Suprapubic skin (tissue), 4 donors: ENCODE measurements around the gene CEP43. TPM values are rescaled to one million over a fixed set of nuclear protein-coding genes. Genes with fewer than 3 reads are reported as not detected.

Source experiments
- DNase-seq, 2 donors: peaks; one replicate each; pipeline ENCODE4 v3.0.0-alpha.2; 2019; ENCODE audit warnings: low spot score in 2 of 2
- H3K27ac ChIP-seq: fragments of 200-600 bp; sonication (generic); one replicate; pipeline ENCODE4 v1.5.1; 2019
- H3K27me3 ChIP-seq: fragments of 200-600 bp; sonication (generic); one replicate; pipeline ENCODE4 v1.5.1; 2019
- H3K36me3 ChIP-seq: fragments of 200-600 bp; sonication (generic); one replicate; pipeline ENCODE4 v1.5.1; 2019
- H3K4me1 ChIP-seq: fragments of 200-600 bp; sonication (generic); one replicate; pipeline ENCODE4 v1.5.1; 2019
- H3K4me3 ChIP-seq: fragments of 200-600 bp; sonication (generic); one replicate; pipeline ENCODE4 v1.5.1; 2019; ENCODE audit warnings: mild to moderate bottlenecking
- H3K9me3 ChIP-seq: fragments of 200-600 bp; sonication (generic); one replicate; pipeline ENCODE4 v1.5.1; 2019
- EP300 ChIP-seq: sonication (generic); formaldehyde crosslinking; IDR thresholded peaks from one replicate; pipeline ENCODE4 v1.6.1; 2017; ENCODE audit warnings: antibody characterized with exemption
- POLR2A ChIP-seq, 2 donors: fragments of 450-650 bp; IDR thresholded peaks; one replicate each; pipeline ENCODE4 v1.6.1; 2017; ENCODE audit warnings: antibody characterized with exemption in 2 of 2, mild to moderate bottlenecking in 2 of 2, moderate library complexity in 2 of 2
- POLR2AphosphoS5 ChIP-seq, 3 donors: sonication (generic); formaldehyde crosslinking; IDR thresholded peaks; one replicate each; pipeline ENCODE4 v1.6.1; 2017; ENCODE audit warnings: antibody characterized with exemption in 3 of 3
- WGBS: methylation state at CpG from one replicate; pipeline ENCODE4 v1.1.5; 2018; 5-methylcytosine and 5-hydroxymethylcytosine counted together
- total RNA-seq, 4 donors: library from RNA; depleted of rRNA; stranded (reverse); fragments of >200 nt; gene quantifications; one replicate each; pipeline ENCODE4 v1.1.0, GENCODE V29; 2016
- TF ChIP-seq, protein P1 (sequence below), 2 donors: fragments of 200-600 bp in 1 of 2; fragments of 450-650 bp in 1 of 2; sonication (generic) in 1 of 2; IDR thresholded peaks; one replicate each; pipeline ENCODE4 v1.5.1; 2016 to 2019; ENCODE audit warnings: antibody characterized with exemption in 2 of 2, mild to moderate bottlenecking in 1 of 2, moderate library complexity in 1 of 2

CEP43 gene
- total RNA-seq, 4 donors from 2014 or later, result 7.8 to 21.3 (median 11.2) TPM

DNA sequence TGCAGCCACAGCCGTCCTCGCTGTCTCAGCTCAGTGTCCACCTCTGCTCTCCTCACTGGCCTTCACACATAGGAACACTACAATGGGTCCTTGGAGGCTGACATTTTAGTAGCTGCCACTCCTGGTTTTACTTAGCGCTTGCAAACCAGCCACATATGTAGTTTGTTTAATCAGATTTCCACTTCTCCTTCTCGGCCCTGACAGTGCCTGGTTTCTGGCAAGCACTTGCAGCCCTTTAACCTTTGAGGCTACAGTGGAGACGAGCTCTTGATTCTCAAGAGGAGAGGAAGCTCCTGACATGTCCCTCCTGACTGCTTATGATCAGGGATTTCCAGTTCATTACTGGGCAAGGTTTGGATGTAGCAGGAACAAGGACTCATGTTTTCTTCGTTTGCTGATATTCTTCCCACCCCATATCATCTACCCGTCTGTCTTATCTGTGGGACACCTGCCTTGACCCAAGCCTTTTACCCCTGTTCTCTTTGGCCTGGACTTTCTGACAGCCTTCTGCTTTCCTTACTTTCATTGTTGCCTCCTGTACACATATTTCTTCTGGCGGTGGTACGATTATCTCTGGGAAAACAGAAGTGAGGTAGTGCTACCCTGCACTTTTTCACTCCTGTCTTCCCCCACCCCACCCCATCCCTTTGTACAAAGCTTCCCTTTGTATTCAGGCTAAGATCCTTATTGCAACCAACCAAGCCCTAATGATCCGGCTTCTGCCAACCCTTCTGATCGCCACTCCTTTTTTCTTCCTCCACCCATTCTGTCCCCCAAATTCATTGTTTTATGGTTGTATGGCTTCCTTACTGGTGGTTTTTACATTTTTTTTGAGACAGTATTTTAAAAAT is 31.2 kb downstream of the CEP43 start:
- no peak overlapping the region for H3K4me3 ChIP-seq
- DNase-seq, result no peak
- 78% methylated on average over 11 of the region's 11 CpGs for WGBS

DNA sequence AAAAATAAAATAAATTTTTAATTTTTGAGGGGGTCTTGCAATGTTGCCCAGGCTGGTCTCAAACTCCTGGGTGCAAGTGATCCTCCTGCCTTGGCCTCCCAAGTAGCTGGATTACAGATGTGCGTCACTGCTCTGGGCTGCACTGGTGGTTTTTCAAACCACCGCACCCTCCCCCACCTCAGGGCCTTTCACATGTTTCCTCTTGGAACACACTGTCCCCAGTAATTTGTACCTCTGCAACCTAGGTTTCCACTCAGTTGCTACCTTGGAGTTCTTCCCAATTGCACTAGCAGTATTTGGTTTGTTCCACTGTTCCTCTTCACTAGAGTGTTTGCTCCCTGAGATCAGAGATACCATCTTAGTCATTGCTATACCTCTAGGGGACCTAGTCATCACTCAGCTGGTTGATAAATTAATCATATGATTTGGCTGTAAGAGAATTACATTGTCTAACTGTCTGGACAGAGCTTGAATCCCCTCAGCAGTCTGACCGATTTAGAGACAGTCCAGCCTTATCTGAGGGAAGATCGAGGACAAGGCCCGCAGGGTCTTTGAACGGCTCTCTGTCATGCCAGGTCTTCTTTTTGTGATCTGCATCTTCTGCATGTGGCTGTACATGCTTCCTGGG is 32.0 kb downstream of the CEP43 start:
- no peaks in the 10 kb centered on the region for H3K9me3 ChIP-seq
- no peak overlapping the region for H3K4me3 ChIP-seq
- no peak for DNase-seq
- TF ChIP-seq, protein P1, sequence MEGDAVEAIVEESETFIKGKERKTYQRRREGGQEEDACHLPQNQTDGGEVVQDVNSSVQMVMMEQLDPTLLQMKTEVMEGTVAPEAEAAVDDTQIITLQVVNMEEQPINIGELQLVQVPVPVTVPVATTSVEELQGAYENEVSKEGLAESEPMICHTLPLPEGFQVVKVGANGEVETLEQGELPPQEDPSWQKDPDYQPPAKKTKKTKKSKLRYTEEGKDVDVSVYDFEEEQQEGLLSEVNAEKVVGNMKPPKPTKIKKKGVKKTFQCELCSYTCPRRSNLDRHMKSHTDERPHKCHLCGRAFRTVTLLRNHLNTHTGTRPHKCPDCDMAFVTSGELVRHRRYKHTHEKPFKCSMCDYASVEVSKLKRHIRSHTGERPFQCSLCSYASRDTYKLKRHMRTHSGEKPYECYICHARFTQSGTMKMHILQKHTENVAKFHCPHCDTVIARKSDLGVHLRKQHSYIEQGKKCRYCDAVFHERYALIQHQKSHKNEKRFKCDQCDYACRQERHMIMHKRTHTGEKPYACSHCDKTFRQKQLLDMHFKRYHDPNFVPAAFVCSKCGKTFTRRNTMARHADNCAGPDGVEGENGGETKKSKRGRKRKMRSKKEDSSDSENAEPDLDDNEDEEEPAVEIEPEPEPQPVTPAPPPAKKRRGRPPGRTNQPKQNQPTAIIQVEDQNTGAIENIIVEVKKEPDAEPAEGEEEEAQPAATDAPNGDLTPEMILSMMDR (IDR thresholded peaks at IDR 0.05), result no peak
- TF ChIP-seq EP300, result no peak
- no peak for TF ChIP-seq POLR2AphosphoS5 (IDR thresholded peaks at IDR 0.05)
- no peak for TF ChIP-seq POLR2A (IDR thresholded peaks at IDR 0.05)
- H3K27ac ChIP-seq, result no peak overlapping the region
- 95% methylated on average over 6 of the region's 6 CpGs for WGBS
- H3K27me3 ChIP-seq, result no peaks in the 10 kb centered on the region
- H3K4me1 ChIP-seq, result no peaks in the 10 kb centered on the region
- H3K36me3 ChIP-seq, result peaks cover 55% of the 10 kb centered on the region

More for the DNA sequence above, 31.2 kb downstream of the CEP43 start:
- peaks cover 55% of the 10 kb centered on the region for H3K36me3 ChIP-seq
- no peaks in the 10 kb centered on the region for H3K27me3 ChIP-seq
- TF ChIP-seq POLR2A (IDR thresholded peaks at IDR 0.05) (no peak), EP300 (no peak), POLR2AphosphoS5 (IDR thresholded peaks at IDR 0.05) (no peak)
- TF ChIP-seq, protein P1 (IDR thresholded peaks at IDR 0.05), result no peak
- no peaks in the 10 kb centered on the region for H3K4me1 ChIP-seq
- no peak overlapping the region for H3K27ac ChIP-seq
- no peaks in the 10 kb centered on the region for H3K9me3 ChIP-seq

DNA sequence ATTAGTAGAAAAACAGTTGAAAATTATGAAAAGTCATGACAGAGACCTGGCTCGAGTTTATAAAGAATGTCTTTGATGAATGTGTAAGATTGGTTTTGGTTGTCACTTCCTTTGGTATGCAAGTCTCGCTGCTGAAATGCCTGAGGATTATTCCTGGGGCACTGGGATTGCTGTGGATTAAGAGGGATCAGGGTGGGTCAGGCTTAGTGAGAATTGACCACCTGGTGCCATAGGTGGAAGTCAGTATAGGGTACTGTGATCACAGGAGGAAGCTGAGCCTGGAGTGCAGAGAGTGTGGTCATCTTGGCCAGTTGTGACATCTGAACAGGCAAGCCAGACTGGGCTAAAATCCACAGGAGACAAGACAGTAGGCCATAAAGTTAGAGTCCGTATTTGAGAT is 34.9 kb downstream of the CEP43 start:
- no peak for TF ChIP-seq EP300
- no peak for TF ChIP-seq POLR2AphosphoS5 (IDR thresholded peaks at IDR 0.05)
- TF ChIP-seq POLR2A (IDR thresholded peaks at IDR 0.05), result no peak
- TF ChIP-seq, protein P1 (IDR thresholded peaks at IDR 0.05), result no peak
- Histone ChIP-seq H3K27me3 (no peaks in the 10 kb centered on the region), H3K9me3 (no peaks in the 10 kb centered on the region), H3K36me3 (peaks cover 50% of the 10 kb centered on the region), H3K27ac (no peak overlapping the region), H3K4me1 (no peaks in the 10 kb centered on the region), H3K4me3 (no peak overlapping the region)
- WGBS, result 89% methylated on average over 3 of the region's 3 CpGs
- no peak for DNase-seq

DNA sequence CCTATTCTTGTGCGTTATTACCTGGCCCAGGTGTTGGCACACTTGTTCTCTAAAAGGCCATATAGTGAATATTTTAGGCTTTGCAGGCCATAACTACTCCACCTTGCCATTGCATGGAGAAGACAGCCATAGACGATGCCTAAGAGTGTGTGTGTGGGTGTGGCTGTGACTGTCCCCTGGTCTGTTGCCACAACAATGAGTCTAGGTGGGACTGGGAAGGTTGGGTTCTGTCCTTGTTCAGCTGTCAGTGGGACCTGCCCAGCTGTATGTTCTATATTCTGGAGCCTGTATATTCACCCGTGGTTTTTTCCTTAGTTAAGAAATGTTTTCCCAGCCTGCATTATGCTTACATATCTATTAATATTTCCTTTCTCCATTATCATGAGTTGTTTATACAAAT is 38.6 kb downstream of the CEP43 start:
- Histone ChIP-seq H3K27ac (no peak overlapping the region), H3K36me3 (peaks cover 54% of the 10 kb centered on the region), H3K4me1 (no peaks in the 10 kb centered on the region), H3K4me3 (no peak overlapping the region), H3K27me3 (no peaks in the 10 kb centered on the region), H3K9me3 (no peaks in the 10 kb centered on the region)
- TF ChIP-seq, protein P1 (IDR thresholded peaks at IDR 0.05), result no peak
- TF ChIP-seq POLR2A (IDR thresholded peaks at IDR 0.05) (no peak), EP300 (no peak), POLR2AphosphoS5 (IDR thresholded peaks at IDR 0.05) (no peak)
- DNase-seq, result no peak
- WGBS, result 87% methylated on average over 3 of the region's 3 CpGs

DNA sequence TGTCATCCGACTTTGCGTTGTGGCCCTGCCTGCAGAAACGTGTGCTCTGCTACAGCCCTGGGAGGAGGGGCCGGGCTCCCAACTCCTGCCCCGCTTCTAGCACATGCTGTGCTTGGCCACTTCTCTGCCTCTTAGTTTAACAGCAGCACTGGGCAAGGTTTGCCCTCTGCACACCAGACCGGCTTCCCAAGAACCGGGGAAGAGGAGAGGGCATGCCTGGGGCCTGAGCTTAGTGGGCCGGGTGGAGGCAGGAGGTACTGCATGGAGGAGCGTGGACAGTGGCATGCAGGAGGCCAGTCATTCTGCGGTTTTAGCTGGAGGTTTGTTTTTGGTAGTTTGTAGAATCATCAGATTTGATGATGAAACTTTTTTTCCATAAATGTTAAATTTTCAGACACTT is 45.5 kb downstream of the CEP43 start:
- no peak for DNase-seq
- peaks cover 11% of the 10 kb centered on the region for H3K36me3 ChIP-seq
- no peaks in the 10 kb centered on the region for H3K27me3 ChIP-seq
- no peaks in the 10 kb centered on the region for H3K4me1 ChIP-seq
- H3K4me3 ChIP-seq, result no peak overlapping the region
- no peaks in the 10 kb centered on the region for H3K9me3 ChIP-seq
- H3K27ac ChIP-seq, result no peak overlapping the region
- no peak for TF ChIP-seq EP300
- WGBS, result 86% methylated on average over 10 of the region's 10 CpGs
